UCSD-AML1 (cell line): ENCODE data around the gene MAD1L1.

Experiments
- DNase-seq: peaks from one replicate; lab custom pipeline; 2025; ENCODE audit not compliant: unreplicated experiment; lab: John Stamatoyannopoulos, UW

The MAD1L1 gene

GRCh38 chr7:2201686-2202360, 30.9 kb downstream of the MAD1L1 start:
- DNase-seq = no peak

DNA sequence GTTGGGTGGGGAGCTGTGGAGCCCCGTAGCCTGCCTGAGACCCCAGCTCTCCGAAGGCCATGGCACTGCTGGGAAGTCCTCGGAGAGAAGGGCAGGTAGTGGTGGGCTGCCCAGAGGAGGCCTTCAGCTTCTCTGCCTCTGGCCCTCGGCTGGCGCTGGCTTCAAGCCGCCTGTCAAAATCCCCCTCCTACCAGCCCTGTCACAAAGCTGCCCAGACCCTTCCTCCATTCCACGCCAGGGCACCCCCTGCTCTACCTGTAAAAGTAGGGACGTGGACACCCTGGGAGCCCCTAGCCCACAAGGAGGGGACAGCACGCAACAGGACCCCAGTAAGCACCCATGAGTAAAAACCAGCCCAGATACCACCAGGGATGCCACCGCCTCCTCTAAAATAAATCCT, 31.6 kb downstream of the MAD1L1 start:
- no peak for DNase-seq

DNA sequence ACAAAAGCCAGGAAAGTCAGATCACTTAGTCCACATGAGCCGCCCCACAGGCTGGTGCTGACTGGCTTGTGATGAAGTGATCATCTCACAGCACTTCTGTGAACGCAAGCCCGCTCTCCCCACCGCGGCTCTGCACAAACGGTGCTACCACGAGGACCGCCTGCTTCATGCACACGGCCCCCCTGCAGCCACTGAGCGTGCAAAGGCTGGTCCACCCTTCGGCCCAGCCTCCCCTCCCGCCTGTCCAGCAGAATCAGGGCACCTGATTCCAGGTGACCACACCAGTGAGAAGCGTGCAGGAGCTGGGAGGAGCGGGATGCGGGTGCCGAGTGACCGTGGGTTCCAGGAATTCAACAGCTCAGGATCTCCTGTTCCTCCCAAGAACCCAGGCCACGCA, 32.2 kb downstream of the MAD1L1 start:
- DNase-seq = no peak

DNA sequence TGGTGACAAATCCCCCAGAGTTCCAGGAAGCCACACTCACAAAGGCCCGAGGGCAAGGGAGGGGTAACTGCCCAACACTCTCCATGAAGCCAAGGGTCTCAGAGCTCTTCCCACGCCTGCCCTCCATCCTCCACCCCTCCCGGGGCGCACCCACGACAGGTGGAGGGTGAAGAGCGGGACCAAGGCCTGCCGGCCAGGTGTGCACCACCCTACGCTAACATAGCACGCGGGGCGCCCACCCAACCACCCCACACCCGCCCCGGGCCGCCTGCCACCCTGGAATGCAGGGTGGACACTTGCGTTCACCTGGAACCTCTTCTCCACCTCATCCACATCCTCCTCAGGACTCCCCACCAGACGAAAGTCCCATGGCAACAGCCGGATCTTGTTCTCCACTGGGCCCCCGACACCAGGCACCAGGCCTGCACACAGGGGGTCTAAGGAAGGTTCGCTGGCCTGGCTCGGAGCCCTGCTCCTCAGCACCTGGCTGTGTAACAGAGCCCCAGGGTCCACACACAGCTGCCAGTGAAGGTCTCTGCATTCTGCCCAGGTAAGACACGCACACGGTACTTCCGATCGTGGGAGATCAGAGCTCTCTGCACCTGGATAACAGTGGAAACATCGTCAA, 32.7 kb downstream of the MAD1L1 start:
- no peak for DNase-seq

DNA sequence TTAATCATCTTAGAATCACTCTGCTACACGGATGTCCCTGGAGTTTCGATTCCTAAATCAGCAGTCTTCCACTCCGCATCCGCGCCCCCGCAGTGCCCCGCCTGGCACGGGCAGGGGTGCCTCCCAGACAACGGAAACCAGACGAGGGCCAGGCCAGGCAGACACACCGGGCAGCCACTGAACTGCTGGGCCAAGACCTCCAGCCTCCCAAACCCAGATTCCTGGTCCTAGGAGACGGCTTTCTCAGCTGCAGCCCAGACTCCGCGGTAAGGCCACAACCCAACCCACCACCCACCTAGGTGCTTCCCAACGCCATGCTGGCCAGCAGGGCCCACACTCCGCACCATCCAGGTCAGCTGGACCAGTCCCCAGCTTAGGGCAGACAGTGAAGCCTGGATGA, 33.2 kb downstream of the MAD1L1 start:
- DNase-seq = no peak

DNA sequence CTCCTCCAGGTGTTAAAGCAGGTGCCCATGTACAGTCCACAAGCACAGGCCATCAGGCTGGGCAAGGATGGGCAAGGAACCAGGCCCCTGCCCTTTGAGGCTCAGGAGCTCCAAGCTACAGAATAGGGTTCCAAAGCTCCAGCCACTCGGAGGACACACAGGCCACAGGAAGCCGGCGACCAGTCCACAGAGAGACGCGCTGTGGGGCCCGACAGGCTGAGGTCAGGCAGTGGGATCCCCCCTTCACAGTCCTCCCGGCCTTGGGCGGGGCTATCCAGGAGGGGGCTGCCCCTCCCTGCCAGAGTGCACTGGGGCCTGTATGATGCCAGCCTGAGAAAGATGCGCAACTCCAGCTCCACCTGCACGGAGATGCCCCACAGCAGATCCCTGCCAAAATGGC, 34.0 kb downstream of the MAD1L1 start:
- DNase-seq = no peak

DNA sequence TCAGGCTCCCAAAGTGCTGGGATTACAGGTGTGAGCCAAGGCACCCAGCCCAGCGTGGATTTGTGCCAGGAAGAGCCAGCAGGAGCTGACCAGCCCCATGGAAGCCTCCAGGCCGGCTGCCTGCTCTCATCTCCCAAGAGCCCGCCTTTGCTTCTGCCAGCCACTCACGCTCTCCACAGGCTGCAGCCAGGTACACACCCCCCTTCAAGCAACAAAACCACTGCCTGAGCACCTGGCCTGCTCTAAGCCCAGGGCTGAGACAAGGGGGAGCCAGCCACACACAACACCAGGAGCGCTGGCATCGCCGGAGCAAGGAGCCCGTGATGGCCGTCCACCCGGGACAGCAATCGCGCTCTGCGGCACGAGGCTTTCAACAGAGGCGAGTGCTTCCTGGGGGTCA, 34.5 kb downstream of the MAD1L1 start:
- DNase-seq = no peak

DNA sequence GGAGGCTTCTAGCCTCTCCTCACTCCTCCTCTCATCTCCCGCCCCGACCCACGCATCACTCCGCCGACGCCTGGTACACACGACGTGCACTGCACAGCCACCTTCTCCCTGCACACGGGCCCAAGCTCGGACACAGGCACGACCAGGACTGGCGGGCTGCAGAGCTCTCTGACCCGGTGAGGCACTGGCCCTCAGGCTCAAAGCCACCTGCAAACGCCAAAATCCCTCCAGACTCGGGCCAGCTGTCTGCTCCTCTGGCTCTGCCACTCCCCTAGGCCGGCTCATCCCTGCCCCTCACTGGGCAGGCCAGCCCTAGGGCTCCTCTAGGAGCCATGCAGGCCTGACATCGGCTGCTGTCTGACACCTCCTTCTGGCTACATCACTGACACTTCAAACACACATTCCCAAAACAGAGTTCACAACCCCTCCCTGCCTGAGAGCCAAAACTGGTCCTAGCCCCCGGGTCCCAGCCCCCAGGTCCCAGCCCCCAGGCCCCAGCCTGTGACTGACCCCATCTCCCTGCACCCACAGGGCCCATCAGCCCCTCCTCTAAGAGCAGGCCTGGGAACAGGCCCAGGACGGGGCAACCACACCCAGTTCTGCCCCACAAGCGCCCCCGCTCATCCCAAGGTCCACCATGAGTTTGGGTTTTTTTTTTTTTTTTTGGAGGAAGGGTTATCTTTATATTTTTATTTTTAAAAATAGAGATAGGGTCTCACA, 35.1 kb downstream of the MAD1L1 start:
- DNase-seq = no peak

DNA sequence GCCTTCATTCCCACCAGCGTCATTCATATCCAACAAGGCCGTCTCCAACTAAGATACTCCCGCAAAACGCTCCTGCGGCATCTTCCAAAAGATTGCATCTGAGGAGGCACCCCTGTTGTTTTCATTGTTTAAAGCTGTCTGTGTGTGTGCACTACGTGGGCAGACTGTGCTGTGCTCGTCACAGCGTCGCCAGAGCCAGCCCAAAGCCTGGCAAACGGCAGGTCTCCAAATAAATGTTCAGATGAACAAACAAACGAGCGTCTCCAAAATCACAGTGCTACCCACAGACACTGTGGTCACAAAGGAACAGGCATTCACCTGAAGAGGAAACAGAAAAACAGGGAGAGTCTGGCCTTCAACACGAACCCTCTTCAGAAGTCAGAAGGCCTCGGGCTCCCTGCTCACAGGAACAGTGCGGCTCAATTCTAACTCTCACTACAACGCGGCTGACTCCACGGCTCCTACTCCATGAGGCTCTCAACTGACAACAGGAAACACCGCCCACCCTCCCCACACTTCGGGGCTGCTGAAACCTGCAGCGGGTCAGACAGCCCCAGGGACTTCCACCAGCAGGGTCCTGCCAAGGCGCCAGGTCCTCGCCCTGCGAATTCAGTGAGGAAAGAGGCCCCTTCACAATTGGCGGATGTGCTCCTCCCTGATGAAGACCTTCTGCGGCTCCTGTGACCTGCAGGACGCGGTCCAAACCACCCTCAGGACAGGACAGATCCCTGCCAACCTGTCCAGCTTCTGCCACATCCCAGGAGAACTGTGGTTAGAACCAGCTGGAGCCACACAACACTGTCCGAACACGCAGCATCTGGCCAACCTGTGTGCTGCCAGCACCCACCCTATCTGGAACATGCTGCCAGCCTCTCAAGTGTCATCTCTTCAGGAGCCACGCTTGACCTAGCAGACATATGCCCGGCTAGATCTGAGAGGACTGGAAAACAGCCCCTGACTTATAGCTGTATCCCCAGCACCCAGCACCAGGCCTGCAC, 36.1 kb downstream of the MAD1L1 start:
- DNase-seq = no peak

DNA sequence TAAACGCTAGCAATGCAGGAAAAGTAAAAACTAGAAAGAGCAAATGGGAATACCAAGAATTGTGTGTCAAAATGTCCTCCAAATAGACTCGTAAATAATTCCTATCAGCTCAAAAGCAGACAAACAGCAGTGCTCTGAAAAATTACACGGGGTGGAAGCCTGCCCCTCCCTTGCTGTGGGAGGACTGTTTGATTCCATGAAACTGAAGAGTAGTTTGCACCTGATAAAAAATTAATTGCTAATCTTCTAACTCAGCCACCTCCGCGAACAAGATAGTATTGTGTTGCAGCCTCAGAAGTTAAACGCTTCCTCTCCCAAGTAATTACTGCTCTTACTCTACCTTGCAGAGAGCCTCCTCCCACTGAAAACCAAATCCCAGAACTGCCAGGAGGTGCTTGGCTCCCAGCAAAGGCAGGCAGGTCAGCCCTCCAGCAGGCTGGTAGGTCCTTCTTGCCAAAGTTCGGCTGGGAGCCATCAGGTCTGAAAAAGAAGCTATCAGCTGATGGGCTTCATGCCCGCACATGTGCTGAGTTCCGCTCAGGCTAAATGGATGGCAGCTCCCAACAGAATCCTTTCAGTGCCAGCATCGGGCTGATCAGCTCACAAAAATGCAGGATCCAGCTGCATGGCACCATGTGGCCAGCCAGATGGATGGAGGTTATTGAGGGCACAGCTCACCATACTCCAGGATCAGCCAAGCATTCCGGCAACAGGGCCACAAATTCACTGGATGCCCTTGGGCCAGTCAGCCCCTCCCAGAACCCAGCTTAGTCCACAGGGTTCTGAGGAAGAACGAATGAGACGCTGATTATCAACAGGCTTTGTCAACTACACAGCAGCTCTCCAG, 37.1 kb downstream of the MAD1L1 start:
- DNase-seq = no peak

DNA sequence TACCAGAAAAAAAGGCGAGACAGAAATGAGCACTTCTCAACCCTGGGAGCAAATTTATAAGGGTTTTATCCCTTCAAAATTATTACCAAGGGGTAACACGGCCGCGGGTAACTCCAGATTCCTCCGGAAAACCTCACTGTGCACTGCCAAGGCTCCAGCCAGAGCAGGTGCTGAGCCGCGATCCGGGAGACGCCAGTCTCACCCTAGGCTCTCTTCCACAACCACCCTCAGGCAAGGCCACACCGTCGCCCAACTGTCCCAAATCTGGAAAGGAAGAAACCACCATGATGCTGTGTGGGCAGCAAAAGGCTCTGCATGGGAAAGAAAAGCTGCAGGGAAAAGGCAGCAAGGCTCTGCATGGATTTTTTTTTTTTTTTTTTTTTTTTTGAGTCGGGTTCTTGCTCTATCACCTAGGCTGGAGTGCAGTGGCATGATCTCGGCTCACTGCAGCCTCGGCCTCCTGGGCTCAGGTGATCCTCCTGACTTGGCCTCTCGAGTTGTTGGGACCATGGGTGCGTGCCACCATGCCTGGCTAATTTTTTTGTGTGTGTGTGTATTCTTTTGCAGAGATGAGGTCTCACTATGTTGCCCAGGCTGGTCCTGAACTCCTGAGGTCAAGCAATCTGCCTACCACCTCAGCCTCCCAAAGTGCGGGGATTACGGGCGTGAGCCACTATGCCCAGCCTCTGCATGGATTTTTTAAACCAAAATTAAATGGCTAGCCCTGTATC, 39.0 kb downstream of the MAD1L1 start:
- no peak for DNase-seq

- DNase-seq = no peak
Measured at GRCh38 chr7:2192831-2193534, 39.8 kb downstream of the MAD1L1 start.

DNA sequence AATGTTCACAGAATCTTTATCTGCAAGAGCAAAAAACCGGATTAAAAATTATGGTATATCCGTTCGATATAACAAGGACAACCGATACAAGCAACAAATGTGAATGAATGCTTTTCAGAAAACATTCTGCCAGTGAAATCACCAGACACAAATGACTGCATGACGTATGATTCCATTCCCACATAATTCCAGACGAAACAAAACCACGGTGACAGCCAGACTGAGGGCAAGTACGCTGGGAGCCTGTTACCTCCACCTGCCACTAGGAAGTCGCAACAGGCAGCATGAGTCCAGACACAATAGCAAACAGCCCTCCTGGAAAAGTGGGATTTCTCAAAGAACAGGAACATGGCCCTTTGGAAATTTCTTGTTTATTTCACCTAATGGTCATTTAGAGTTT, 41.7 kb downstream of the MAD1L1 start:
- DNase-seq = no peak

- no peak for DNase-seq
Measured at GRCh38 chr7:2190531-2190930, 42.2 kb downstream of the MAD1L1 start.

DNA sequence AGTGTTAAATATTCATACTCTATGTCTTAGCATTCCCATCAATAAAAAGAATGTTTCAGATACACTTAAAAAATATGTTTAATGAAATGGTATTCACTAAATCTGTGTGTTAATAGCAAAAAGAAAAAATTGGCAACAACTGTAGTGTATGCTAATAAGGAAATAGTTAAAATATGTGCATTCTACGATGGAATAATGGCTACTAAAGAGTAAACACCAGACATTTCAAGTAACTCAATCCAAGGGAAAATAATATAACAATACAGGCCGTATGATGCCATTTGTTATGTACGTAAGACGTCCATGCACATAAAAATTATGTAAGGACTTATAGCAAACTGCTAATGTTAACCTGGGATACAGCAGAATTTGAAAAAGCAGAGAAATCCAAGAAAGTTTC, 46.6 kb downstream of the MAD1L1 start:
- DNase-seq = no peak

GRCh38 chr7:2185715-2186114, 47.0 kb downstream of the MAD1L1 start:
- DNase-seq = no peak

DNA sequence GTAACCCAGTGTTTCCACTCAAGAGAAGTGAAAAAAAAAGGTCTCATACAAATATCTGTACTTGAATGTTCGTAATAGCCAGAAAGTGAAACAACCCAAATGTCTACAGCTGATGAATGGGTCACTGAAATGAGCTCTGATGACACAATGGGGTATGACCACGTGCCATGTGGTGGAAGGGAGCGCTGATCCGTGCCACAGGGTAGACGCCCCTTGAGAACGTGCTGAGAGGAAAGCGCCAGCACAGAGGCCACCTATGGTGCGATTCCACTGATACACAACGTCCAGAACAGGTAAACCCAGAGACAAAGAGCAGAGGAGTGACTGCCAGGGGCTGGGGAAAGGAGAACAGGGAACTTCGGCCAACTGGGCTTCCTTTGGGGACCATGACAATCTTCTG, 50.3 kb downstream of the MAD1L1 start:
- no peak for DNase-seq

DNA sequence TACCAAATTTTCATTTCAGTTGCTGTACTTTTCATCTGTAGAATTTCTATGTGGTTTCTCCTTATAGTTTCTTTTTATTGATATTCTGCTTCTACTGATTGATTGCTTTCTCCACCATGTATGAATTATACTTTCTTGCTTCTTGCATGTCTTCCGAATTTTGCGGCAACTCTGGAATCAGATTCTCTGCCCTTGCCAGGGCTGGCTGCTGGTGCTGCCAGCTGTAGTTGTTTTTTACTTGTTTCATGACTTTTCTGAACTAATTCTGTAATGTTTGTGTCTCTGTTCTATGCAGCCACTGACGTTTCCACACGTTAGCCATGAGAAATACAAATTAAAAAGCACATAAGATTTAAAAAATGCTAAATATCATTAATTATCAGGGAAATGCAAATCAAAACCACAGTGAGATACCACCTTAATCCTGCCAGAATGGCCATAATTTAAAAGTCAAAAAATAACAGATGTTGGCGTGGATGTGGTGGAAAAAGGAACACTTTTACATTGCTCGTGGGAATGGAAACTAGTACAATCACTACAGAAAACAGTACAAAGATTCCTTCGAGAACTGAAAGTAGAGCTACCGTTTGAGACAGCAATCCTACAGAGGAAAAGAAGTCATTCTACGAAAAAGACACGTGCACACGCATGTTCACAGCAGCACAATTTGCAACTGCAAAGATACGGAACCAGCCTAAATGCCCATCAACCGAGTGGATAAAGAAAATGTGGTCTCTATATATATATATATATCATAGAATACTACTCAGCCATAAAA, 51.5 kb downstream of the MAD1L1 start:
- DNase-seq = no peak
